K562 (cell line): Measurements from ENCODE around the gene BAG1. TPM values are rescaled to one million over a fixed set of nuclear protein-coding genes. Genes with fewer than 3 reads are reported as not detected.

Source experiments
- CHD7 ChIP-seq: fragments of 200-600 bp; sonication (generic); IDR thresholded peaks from one replicate; pipeline ENCODE4 v1.6.1; 2012; ENCODE audit warnings: mild to moderate bottlenecking, low read depth, low read length, inconsistent platforms
- HMG20A ChIP-seq: fragments of 450-650 bp; formaldehyde crosslinking; conservative IDR thresholded peaks from 2 replicates; pipeline ENCODE4 v1.4.0; 2020; ENCODE audit warnings: mild to moderate bottlenecking, mixed read lengths
- RNF219 ChIP-seq: fragments of 250-450 bp; sonication (Bioruptor Pico); IDR thresholded peaks from 2 replicates; pipeline ENCODE4 v1.5.0; 2022; ENCODE audit warnings: mild to moderate bottlenecking
- SRSF3 ChIP-seq: fragments of 200-400 bp; formaldehyde crosslinking; IDR thresholded peaks from 2 replicates; pipeline ENCODE4 v1.6.1; 2016; ENCODE audit warnings: mild to moderate bottlenecking, low read length, moderate library complexity; ENCODE audit not compliant: insufficient read depth
- ZC3H11A ChIP-seq: IDR thresholded peaks from 2 replicates; pipeline ENCODE4 v1.6.1; 2012; ENCODE audit warnings: low read depth, low read length, improper control_type of control experiment
- ZNF23 ChIP-seq: fragments of 250-450 bp; sonication (Bioruptor Pico); IDR thresholded peaks from 2 replicates; pipeline ENCODE4 v1.4.0; 2020; ENCODE audit warnings: mild to moderate bottlenecking
- ZNF282 ChIP-seq: sonication (generic); formaldehyde crosslinking; IDR thresholded peaks from 2 replicates; pipeline ENCODE4 v1.8.1; 2023; ENCODE audit warnings: missing genetic modification reagents
- polyA plus RNA-seq, 8 experiments: library from polyadenylated mRNA; depleted of rRNA in 4 of 8; stranded (reverse) in 5 of 8; unstranded in 3 of 8; fragments of >200 nt; fragmentation: Nextera tagmentation in 2 of 8; fragmentation: Illumina TruSeq in 1 of 8; extraction: Ambion mirVana in 2 of 8; extraction: Trizol in 1 of 8; gene quantifications; 2 replicates each; pipeline versions ENCODE4 v1.2.1 to v1.2.3, GENCODE V29; 2011 to 2014; ENCODE audit warnings: inconsistent platforms in 1 of 8, missing spikeins in 1 of 8
- total RNA-seq, 7 experiments: library from RNA; depleted of rRNA in 6 of 7; stranded (reverse); fragments of >200 nt in 6 of 7; fragmentation: Illumina TruSeq in 2 of 7; extraction: Trizol in 2 of 7; gene quantifications; 2 replicates each; pipeline versions ENCODE4 v1.2.1 to v1.2.3, GENCODE V29; 2011 to 2021; ENCODE audit warnings: low replicate concordance in 1 of 7
- TF ChIP-seq, protein P1 (sequence below): sonication (generic); formaldehyde crosslinking; IDR thresholded peaks from 2 replicates; pipeline ENCODE4 v1.8.0; 2022; ENCODE audit warnings: mild to moderate bottlenecking, missing genetic modification reagents
- TF ChIP-seq, protein P2 (sequence below): sonication (generic); formaldehyde crosslinking; IDR thresholded peaks from 2 replicates; pipeline ENCODE4 v1.8.1; 2023; ENCODE audit warnings: mild to moderate bottlenecking, missing genetic modification reagents
- TF ChIP-seq, protein P3 (sequence below): fragments of 250-450 bp; sonication (Bioruptor Pico); IDR thresholded peaks from 2 replicates; pipeline ENCODE4 v1.4.0; 2020

The BAG1 gene
- total and polyA plus RNA-seq, 9 of the 15 experiments (the other 6 are each of a cell fraction or from before 2014, with no cell fraction given), result 9.7 to 106 (median 56.9) TPM

DNA sequence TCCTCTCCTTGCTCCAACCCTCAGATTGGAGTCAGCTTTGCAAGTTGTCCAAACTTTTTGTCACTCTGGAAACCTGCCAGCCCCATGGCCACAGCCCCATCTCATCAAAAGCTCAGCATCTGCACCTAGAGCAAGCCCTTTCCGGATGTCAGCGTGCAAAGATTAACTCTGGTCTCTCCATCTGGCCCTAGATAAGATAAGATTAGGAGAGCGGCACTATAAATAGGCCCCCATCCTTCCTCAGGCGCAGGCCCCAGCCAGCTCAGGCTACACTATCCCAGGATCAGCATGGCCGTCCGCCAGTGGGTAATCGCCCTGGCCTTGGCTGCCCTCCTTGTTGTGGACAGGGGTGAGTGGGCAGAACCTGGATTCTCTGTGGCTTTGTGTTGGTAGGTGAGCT lies 24.6 kb downstream of the BAG1 start, which contains the start of gene SPINK4 (continued):
- TF ChIP-seq ZNF282 (CRISPR knock-in tag) (no peak), ZNF23 (CRISPR knock-in tag) (no peak), HMG20A (CRISPR knock-in tag) (no peak), CHD7 (no peak), SRSF3 (no peak), RNF219 (CRISPR knock-in tag) (no peak), ZC3H11A (no peak)
- TF ChIP-seq, protein P1, sequence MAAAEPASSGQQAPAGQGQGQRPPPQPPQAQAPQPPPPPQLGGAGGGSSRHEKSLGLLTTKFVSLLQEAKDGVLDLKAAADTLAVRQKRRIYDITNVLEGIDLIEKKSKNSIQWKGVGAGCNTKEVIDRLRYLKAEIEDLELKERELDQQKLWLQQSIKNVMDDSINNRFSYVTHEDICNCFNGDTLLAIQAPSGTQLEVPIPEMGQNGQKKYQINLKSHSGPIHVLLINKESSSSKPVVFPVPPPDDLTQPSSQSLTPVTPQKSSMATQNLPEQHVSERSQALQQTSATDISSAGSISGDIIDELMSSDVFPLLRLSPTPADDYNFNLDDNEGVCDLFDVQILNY (CRISPR knock-in tag), result no peak
- TF ChIP-seq, protein P2, sequence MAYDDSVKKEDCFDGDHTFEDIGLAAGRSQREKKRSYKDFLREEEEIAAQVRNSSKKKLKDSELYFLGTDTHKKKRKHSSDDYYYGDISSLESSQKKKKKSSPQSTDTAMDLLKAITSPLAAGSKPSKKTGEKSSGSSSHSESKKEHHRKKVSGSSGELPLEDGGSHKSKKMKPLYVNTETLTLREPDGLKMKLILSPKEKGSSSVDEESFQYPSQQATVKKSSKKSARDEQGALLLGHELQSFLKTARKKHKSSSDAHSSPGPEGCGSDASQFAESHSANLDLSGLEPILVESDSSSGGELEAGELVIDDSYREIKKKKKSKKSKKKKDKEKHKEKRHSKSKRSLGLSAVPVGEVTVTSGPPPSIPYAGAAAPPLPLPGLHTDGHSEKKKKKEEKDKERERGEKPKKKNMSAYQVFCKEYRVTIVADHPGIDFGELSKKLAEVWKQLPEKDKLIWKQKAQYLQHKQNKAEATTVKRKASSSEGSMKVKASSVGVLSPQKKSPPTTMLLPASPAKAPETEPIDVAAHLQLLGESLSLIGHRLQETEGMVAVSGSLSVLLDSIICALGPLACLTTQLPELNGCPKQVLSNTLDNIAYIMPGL, result no peak
- TF ChIP-seq, protein P3, sequence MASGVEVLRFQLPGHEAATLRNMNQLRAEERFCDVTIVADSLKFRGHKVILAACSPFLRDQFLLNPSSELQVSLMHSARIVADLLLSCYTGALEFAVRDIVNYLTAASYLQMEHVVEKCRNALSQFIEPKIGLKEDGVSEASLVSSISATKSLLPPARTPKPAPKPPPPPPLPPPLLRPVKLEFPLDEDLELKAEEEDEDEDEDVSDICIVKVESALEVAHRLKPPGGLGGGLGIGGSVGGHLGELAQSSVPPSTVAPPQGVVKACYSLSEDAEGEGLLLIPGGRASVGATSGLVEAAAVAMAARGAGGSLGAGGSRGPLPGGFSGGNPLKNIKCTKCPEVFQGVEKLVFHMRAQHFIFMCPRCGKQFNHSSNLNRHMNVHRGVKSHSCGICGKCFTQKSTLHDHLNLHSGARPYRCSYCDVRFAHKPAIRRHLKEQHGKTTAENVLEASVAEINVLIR, result no peak
